Right renal cortex interstitium (tissue), 3 donors: ENCODE results near the gene PRSS27. TPM values are rescaled to one million over a fixed set of nuclear protein-coding genes. Genes with fewer than 3 reads are reported as not detected.
"Not testable (repeated sequence)": the region's sequence is repeated elsewhere in the genome, so short reads cannot be mapped to it uniquely, and the experiment has no call there.

Experiments used
- DNase-seq, 3 donors: peaks; one replicate each; pipeline ENCODE4 v3.0.0-alpha.2; 2013; ENCODE audit warnings: low read depth in 3 of 3, low spot score in 2 of 3
- polyA plus RNA-seq, 3 donors: library from polyadenylated mRNA; unstranded; fragments of 120-200 nt; gene quantifications; one replicate each; pipeline ENCODE4 v1.2.1, GENCODE V29; 2013; ENCODE audit not compliant: insufficient read length in 3 of 3

Gene PRSS27
- polyA plus RNA-seq, 3 donors = 1.2 to 1.7 (median 1.2) TPM

DNA sequence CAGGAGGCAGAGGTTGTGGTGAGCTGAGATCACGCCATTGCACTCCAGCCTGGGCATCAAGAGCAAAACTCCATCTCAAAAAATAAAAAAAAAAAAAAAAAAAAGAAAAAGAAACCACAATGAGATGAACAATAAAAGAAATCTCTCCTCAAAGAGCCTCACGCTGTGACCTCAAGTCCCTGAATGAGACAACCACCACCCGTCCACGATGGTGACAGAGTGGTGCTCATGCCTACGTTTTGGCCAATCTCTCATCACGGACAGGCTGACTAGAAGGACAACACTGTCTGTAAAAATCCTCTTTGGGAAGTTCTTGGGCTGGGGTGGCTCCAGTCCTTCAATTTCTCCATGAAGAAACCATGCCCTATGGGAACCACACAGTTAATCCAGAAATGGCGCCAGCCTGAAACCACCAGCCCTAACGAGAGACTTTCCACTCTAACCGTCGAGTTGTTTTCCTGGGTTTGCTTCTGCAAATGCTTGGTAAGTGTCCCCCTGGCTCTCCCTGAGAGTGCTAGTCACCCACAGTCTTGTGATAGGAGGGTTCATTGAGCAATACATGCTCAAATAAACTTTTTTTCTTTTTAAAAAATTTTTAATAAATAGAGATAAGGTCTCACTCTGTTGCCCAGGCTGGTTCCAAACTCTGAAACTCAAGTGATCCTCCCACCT lies 15.0 kb upstream of the PRSS27 start:
- DNase-seq = no peak

DNA sequence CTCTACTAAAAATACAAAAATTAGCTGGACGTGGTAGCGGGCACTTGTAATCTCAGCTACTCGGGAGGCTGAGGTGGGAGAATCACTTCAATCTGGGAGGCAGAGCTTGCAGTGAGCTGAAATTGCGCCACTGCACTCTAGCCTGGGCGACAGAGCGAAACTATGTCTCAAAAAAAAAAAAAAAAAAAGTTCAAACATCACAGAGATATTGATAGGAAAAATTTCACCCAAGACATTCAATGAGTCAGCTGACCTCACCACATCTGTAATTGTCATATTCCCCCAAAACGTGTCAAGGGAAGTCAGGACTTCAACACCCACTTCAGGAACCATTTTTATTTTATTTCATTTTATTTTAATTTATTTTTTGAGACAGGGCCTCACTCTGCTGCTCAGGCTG lies 8.0 kb upstream of the PRSS27 start:
- no peak for DNase-seq

- DNase-seq = no peak
Measured at GRCh38 chr16:2726923-2727322, 6.9 kb upstream of the PRSS27 start.

- DNase-seq = no peak
Measured at GRCh38 chr16:2724816-2725348, 4.9 kb upstream of the PRSS27 start.

- no peak for DNase-seq
Measured at GRCh38 chr16:2724088-2724676, 4.2 kb upstream of the PRSS27 start.

- not testable (repeated sequence) for DNase-seq
Measured at GRCh38 chr16:2721634-2722173, 1.7 kb upstream of the PRSS27 start.

GRCh38 chr16:2720719-2721633 lies 952 bp upstream of the PRSS27 start:
- DNase-seq = peak; percentile 38 to 65 (median 55)

DNA sequence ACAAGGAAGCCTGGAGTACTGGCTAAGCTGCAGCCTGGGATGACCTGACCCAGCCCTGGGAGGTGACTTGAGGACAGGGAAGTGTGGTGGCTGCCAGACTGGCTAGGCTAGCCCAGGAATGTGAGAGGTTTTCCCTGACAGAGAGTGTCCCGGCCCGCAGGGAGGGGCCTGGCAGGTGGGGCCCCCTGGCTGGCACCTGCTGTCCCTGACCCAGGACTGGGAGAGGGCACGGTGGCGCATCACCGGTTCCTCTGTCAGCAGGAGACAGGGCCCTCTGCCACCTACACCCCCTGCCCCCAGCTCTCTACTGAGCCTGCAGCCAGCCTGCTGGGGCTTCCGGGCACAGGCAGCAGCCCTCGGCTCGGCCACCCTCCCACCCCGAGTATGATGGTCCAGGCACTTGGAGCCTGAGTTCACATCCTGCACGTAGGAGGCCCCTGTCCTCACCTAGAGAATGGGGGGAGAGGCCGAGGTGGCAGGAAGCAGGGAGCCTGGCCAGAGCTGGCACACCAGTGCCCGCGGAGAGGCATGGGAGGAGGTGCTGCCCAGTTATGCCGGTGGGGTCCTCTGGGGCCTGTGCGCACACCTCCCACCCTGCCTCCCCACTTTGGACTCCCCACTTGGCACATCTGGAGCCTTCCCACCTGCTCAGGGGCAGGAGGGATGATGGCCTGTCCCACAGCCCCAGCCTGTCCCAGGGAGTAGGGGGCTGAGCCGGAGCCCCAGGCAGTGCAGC lies 528 bp downstream of the PRSS27 start:
- DNase-seq = no peak

- no peak for DNase-seq
Measured at GRCh38 chr16:2717383-2718263, 2.4 kb downstream of the PRSS27 start.

DNA sequence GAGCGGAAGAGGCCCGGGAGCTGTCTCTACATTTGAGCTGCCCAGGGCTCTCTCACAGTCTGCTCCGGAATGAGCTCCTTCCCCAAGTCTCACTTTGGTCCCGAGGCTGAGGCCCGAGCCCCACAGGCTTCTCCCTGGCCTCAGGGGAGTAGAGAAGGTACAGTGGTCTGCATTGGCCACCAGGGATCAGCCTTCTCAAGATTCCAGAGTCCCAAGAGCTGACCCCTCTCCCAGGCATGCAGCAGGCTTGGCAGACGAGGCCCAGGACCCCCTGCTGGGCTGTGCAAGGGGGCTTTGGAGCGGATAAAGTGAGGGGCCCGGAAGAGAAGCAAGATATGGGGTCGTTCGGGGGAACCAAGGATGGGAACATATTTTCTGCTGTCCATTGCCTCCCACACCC lies 3.1 kb downstream of the PRSS27 start:
- no peak for DNase-seq

- DNase-seq = no peak
Measured at GRCh38 chr16:2715966-2716885, 3.8 kb downstream of the PRSS27 start.

- DNase-seq = peak in 2 of 3 donors; percentile 31 to 51
Measured at GRCh38 chr16:2715519-2715918, 4.5 kb downstream of the PRSS27 start.

GRCh38 chr16:2715064-2715463 lies 5.0 kb downstream of the PRSS27 start:
- DNase-seq = no peak

DNA sequence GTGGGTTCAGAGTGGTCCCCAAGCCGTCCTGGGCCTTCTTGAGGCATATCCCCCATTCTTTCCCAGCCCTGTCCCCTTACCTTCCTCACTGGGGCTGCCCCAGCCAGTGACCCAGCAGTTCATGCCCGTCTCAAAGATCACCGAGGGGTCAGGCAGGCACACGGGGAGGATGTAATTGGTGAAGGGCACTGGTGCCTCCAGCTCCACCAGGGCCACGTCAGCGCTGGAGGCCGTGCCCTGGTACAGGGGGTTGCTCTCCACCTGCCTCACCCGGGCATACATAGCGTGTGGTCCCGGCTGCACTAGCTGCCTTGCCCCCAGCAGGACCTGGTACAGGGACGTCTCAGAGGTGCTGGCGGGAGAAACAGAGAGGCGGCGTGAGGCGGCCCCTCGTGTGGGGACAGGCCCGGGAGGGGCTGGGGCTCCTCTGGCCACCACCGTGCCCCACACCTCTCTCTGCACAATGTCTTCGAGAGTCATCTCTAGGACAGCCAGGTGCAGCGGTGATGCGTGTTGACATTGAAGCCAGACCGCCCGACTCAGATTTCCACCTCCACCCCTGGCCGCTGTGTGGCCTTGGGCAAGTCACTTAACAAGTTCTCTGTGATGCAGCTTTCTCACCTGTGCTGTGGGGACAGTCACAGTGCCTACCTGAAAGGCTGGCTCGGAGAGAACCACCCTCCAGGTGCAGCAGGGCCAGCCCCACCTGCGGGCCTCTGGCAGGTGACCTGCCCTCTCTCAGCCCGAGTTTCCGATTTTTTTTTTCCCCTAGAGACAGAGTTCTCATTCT lies 5.8 kb downstream of the PRSS27 start:
- no peak for DNase-seq

DNA sequence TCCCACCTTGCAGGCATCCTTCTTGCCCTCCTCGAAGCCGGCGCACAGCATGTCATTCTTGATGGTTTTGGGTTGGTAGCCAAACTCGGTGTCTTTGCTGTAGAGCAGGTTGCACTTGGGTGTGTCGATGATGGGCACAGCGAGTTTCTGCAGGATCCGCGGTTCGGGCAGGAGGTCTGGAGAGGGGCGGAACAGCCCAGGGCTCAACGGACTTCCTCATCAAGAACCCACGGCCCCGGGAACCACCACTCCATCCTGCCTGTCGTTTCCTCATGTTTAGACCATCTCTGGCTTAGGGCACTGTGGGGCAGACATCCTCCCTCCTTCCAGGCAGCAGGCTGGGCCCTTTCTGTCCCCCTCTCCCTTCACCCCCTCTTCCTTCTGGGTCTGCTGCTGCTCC lies 6.5 kb downstream of the PRSS27 start:
- DNase-seq = no peak

- no peak for DNase-seq
Measured at GRCh38 chr16:2712546-2712945, 7.5 kb downstream of the PRSS27 start.

DNA sequence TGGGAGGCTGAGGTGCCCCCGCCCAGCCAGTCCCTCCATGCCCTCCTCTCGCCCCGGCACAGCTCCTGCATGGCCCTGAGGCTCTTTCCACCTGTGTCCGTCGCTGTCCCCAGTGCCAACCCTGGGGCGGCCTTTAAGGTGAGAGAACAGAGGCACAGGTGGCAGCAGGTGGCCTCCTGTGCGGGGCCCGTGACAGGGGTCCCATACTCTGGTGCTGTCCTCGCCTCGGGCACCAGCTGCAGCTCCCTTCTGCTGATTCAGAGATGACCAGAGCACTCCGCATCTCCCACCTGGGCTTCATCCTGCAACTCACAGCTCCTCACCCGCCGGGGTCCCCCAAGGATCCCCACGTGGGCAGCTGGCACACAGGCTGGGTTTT lies 8.0 kb downstream of the PRSS27 start:
- DNase-seq = no peak
